ENCODE measurements around the gene RIOK3. TPM values are rescaled to one million over a fixed set of nuclear protein-coding genes. Genes with fewer than 3 reads are reported as not detected.

RIOK3 gene
- total RNA-seq, 1 experiment from 2014 or later = 19.4 TPM

- no peaks in the 10 kb centered on the region for H3K4me1 Mint-ChIP-seq
- H3K27ac Mint-ChIP-seq = peak overlapping the region; percentile 64
Observed at GRCh38 chr18:23529604-23530003, 76.5 kb downstream of the RIOK3 start.

More at GRCh38 chr18:23529604-23530003, 76.5 kb downstream of the RIOK3 start:
- ChIA-PET CTCF (no interaction called here), POLR2A (no interaction called here)
- Mint-ChIP-seq H3K27me3 (ENCODE audit: low read depth) (no peaks in the 10 kb centered on the region), H3K4me3 (no peak overlapping the region), H3K9me3 (no peaks in the 10 kb centered on the region), H3K36me3 (peaks cover 61% of the 10 kb centered on the region)
- DNase-seq (ENCODE audit: low spot score) (no peak), ATAC-seq (no peak)
- TF ChIP-seq ERG (CRISPR knock-in tag; IDR thresholded peaks at IDR 0.05) = no peak
- TF ChIP-seq ATF6 (CRISPR knock-in tag; IDR thresholded peaks at IDR 0.05) = no peak
- no peak for TF ChIP-seq NR3C1 (CRISPR knock-in tag; conservative IDR thresholded peaks at IDR 0.05; ENCODE audit: low read depth)
- TF ChIP-seq OVOL2 (CRISPR knock-in tag; IDR thresholded peaks at IDR 0.05; ENCODE audit: borderline replicate concordance) = no peak
- no peak for TF ChIP-seq CREB1 (CRISPR knock-in tag; IDR thresholded peaks at IDR 0.05)
- no peak for TF ChIP-seq GRHL2 (CRISPR knock-in tag; IDR thresholded peaks at IDR 0.05; ENCODE audit: insufficient replicate concordance, severe bottlenecking)
- TF ChIP-seq PRRX2 (CRISPR knock-in tag; IDR thresholded peaks at IDR 0.05) = no peak
- no peak for TF ChIP-seq ZNF138 (CRISPR knock-in tag; conservative IDR thresholded peaks at IDR 0.05)
- TF ChIP-seq E2F1 (CRISPR knock-in tag; IDR thresholded peaks at IDR 0.05) = no peak
- TF ChIP-seq FOXP4 (CRISPR knock-in tag; IDR thresholded peaks at IDR 0.05) = no peak
- TF ChIP-seq ZNF121 (CRISPR knock-in tag; IDR thresholded peaks at IDR 0.05) = no peak
- no peak for TF ChIP-seq PRDM15 (CRISPR knock-in tag; IDR thresholded peaks at IDR 0.05)
- no peak for TF ChIP-seq RELA (CRISPR knock-in tag; IDR thresholded peaks at IDR 0.05; ENCODE audit: borderline replicate concordance)
- no peak for TF ChIP-seq NFYB (CRISPR knock-in tag; conservative IDR thresholded peaks at IDR 0.05; ENCODE audit: low read depth)
- TF ChIP-seq E2F5 (CRISPR knock-in tag; IDR thresholded peaks at IDR 0.05) = no peak
- no peak for TF ChIP-seq ZNF281 (CRISPR knock-in tag; IDR thresholded peaks at IDR 0.05)
- TF ChIP-seq PREB (CRISPR knock-in tag; IDR thresholded peaks at IDR 0.05; ENCODE audit: borderline replicate concordance) = no peak
- no peak for TF ChIP-seq MAX (CRISPR knock-in tag; IDR thresholded peaks at IDR 0.05)
- TF ChIP-seq NFATC4 (CRISPR knock-in tag; IDR thresholded peaks at IDR 0.05) = no peak
